GM23248 (cell line): Measurements from ENCODE around the gene GALNS.

Source experiments
- EZH2 ChIP-seq: fragments of 200-600 bp; sonication (generic); IDR thresholded peaks from 2 replicates; pipeline ENCODE4 v1.6.1; 2018; ENCODE audit warnings: antibody characterized with exemption, mild to moderate bottlenecking; ENCODE audit not compliant: insufficient read depth, poor library complexity, severe bottlenecking
- EZH2phosphoT487 ChIP-seq: fragments of 200-600 bp; sonication (generic); IDR thresholded peaks from 2 replicates; pipeline ENCODE4 v1.6.1; 2018; ENCODE audit warnings: antibody characterized with exemption, moderate library complexity, mild to moderate bottlenecking, low read depth; ENCODE audit not compliant: insufficient read depth

GRCh38 chr16:88777471-88778270 lies 79.1 kb downstream of the GALNS start:
- TF ChIP-seq EZH2 (no peak), EZH2phosphoT487 (no peak)
